Right kidney (tissue), 1 donor: ENCODE results near the gene CETN1.
A peak's percentile ranks its signal among the peaks of the same experiment; 100 is the strongest.

ENCODE experiments used
- DNase-seq: peaks from one replicate; pipeline ENCODE4 v3.0.0-alpha.2; 2016

The CETN1 gene

DNA sequence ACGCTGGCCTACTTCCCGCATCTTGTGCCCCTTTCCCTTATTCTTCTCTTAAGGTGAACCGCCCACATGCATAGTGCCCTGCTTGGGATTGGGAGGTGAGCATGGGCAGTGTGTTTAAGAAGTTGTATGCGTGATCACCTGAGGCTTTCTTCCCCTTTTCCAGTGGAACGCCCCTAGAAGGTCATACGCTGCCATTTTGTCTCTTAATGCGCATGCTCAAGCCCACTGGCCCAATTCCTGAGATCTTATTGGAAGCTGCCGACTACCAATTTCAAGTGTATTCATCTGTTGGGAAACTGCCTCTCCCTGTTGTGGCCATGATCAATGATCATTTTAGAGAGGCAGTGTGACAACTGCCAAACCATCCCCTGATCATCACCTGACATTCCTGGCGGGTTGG, 3.3 kb upstream of the CETN1 start:
- no peak for DNase-seq

DNA sequence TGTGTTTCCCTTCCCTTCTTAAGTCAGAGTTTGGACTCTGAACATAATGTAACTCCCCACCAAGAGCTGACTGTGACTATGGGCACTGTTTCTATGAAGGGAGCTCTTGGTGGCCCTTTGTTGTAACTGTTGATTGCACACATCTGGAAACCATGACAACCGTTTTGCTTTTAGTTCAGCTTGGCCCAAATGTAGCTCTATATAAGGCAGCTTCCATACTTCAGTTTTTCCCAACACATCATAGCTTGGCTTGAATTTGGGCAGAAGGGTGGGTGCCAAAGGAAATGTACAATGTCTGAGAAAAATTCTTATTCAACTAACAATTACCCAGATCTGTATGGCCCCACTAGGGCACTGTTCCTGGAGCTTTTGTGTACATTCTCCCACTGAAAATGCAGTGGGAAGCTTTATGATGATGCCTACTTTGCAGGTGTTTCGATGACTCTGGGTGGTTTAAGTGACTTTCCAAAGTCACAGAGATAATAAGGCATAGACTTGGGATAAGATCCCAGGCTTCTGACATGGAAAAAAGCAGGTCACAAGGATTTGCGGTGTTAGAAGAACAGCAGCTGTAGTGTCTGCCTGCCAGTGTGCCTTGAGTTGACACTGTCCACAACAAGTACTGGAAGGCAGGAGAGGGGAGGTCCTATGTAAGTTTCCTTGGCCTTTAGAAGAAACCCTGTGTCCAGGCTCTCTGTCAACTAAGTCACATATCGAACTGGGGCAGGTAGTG, 2.4 kb upstream of the CETN1 start:
- DNase-seq: no peak

- DNase-seq: no peak
Observed at GRCh38 chr18:579238-579637, 942 bp upstream of the CETN1 start.

DNA sequence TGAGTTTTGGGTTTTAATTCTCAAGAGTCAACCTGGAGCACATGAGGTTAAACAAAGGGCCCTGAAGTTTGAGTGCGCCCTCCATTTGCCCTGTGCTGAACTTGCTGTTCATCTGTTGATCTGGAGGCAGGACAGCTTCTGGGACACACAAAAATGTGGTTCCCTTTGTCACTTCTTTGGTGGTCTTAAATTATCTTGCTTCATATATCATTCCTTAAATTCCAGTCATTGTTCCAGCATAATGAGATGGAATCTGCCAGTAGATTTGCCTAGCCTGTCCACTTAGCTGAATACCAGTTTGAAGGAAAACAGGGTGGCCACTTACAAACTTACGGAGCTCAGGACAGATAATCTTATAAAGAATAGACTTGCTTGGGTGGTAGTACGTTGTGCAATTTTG, 916 bp downstream of the CETN1 start:
- no peak for DNase-seq

GRCh38 chr18:582465-582864, 2.3 kb downstream of the CETN1 start:
- no peak for DNase-seq

GRCh38 chr18:595068-595467, 14.9 kb downstream of the CETN1 start:
- no peak for DNase-seq

- DNase-seq: no peak
Observed at GRCh38 chr18:595571-595970, 15.4 kb downstream of the CETN1 start.

- DNase-seq: peak; percentile 57
Observed at GRCh38 chr18:596288-596881, 16.2 kb downstream of the CETN1 start.

DNA sequence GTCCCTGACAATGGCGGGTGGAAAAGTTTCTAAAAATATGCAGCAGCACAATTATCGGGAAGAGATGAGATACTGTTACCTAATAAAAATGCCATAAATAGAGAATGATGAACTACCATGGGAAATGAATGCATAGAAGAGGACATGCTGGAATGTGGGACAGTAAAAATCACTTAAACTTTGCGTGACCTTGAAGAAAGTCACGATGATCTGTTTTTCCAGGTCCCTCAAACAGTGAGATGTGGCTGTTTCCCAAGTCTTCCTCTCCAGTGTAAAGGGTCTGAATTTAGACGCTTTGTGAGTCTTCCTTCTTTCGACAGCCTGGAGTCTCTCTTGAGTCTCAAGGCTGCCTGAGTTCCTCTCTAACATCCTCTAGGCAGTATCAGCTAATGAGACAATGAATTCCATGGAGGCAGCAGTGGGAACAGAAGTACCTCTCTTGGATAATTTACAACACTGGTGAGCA, 18.0 kb downstream of the CETN1 start:
- DNase-seq: peak; percentile 21

GRCh38 chr18:600107-600506, 19.9 kb downstream of the CETN1 start:
- no peak for DNase-seq

GRCh38 chr18:604771-605170, 24.6 kb downstream of the CETN1 start:
- DNase-seq: no peak

- no peak for DNase-seq
Observed at GRCh38 chr18:607930-608329, 27.8 kb downstream of the CETN1 start.

DNA sequence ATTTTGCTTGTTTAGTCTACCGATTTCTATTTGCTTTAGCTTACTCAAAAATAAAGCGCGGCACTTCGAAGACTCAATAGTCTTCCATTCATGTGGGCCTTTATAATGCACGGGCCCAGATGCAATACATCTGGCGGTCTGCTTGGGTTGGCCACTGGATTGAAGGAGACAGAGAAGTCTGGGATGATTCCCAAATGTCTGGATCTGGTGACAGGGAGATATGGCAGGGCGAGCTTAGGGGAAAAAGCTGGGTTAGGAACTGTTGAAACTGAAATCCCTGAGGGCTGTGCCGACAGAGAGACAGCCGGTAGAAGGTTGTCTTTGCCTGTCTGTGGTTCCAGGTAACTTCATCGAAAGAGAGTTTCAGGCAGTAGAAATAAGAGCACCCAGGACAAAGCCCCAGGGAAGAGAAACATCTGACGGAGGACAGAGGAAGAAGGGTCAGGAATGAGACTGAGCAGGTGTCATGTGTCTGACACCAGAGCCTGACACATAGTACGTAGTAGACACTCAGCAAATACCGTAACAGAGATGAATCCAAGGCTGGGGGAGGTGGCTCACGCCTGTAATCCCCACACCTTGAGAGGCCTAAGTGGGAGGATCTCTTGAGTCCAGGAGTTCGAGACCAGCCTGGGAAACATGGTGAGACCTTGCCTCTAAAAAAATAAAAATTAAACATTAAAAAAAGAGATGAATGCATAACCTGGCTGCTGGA, 30.2 kb downstream of the CETN1 start:
- no peak for DNase-seq

DNA sequence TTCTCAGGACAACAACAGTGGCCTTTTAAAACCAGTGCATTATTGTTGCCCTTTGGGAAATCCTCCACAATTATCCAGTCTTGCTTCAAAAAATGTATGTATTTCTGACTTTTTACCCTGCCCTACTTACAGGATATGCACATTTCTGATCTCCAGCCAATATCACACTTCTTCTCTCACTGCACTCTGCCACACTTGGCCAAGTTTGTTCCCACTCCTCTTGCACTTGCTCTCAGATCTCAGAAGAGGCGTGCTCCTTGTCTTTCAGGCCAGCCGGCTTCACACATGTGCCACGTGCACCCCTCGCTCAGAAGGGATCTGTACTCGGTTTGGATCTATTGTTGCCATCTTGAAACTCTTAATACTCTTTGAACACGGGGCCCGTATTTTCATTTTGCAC, 32.0 kb downstream of the CETN1 start:
- no peak for DNase-seq

DNA sequence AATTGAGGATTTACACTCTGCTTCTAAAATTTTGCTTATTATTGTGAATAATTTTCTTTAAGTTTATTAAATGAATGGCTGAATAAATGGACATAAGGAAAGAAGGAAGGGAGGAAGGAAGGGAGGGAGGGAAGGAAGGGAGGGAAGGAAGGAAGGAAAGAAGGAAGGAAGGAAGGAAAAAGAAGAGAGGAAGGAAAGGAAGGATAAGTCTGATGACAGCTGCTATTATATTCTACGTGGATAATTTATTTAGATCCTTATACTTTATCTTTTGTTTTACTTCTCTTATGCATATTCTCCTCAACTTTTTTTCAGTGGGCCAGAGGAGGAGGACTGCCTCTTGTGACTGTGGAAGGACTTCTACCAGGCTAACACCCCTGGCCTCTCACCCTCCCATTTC, 34.0 kb downstream of the CETN1 start:
- no peak for DNase-seq

GRCh38 chr18:615092-615521, 34.9 kb downstream of the CETN1 start:
- no peak for DNase-seq

DNA sequence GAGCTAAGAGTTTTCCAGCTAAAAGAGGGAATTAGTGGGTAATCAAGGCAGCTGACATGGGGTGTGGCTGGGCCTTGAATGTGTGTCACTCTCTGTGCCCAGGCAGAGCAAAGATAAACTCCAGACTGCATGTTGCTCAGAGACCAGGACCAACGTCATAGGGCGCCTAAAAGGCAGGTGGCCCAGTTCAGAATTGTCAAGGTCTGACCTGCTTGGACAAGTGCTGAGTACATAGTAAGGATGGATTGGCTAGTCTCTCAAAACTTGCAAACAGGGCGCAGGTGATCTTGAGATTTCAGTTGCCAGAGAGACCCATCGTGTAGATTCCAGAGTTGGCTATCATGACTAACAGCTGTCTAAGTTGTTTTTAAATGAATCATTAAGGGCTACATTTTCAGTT, 35.6 kb downstream of the CETN1 start:
- no peak for DNase-seq

DNA sequence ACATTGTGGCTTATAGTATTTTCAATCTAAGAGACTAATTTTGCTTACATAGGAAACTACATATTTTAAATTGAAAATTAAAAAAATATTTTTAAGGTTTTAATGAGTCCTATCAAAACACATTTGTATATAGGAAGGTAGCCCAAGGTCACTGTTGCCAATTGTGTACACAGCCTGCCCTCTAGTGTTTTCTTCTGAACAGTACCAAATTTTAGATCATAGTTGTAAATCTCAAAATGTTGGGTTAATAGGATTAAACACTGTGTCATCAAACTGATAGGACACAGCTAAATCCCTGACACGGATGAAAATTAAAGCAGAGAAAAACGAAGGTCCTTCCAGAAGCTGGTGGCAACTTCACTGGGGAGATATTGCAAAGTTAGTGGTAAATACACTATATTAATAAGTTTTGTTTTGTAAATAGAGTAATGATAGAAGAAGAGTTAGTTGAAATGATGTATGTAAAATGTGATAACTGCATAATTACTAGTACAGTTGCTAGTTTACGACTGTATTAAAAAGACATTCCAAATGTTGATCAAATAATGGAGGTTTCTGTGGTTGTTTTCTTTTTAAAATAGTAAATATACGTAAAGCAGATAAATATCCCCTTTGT, 36.3 kb downstream of the CETN1 start:
- no peak for DNase-seq

- DNase-seq: no peak
Observed at GRCh38 chr18:617970-618504, 37.9 kb downstream of the CETN1 start.

GRCh38 chr18:618618-619017, 38.4 kb downstream of the CETN1 start:
- DNase-seq: no peak

DNA sequence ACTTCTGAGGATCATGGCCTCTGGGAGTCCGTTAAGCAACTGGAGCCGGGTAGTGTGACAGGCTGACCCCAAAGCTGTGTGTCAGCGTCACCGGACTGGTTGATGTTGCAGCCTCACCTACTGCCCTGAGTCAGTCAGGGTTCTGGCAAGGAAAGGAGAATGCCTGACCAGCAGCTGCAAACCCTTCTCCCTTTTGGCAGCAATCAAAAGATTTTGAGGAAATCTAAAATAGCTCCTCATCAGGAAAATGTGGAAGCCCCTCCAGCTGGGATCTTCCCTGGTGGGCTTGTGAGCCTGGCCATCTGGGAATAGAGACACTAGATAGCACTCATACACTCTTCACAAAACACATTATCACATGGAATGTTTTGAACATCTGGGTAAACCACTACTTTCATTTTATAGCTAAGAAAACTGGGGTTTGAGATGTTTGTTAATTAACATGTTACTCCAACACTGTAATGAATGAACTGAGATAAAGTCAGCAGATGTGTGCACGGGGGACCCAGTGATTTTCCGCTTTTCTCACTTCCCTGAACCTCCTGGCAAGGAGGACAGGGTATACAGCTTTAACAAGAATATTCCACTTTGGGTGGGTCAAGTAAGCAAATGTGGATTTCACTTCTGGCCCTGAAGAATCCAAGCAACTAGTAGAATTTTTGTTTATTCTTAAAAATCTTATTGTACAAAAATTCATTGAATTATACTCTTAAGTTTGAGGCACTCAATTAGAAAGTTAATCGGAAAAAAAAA, 41.3 kb downstream of the CETN1 start:
- DNase-seq: no peak

DNA sequence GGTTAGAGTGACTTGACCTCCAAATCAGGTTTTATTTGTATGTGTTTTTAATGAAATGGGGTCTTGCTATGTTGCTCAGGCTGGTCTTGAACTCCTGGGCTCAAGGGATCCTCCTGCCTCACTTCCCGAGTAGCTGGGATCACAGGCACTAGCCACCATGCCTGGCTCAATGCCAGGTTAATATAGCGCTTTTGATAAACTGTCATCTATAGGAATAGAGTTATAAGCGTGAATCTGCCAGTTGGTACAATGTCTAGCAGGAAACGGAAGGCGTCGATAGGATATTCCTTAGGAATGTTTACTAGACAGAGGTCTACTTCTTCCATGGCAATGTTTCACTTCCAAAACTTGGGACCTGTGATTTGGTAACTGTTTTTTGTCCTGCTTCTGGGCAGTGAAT, 42.1 kb downstream of the CETN1 start:
- DNase-seq: no peak
